ENCODE data around the gene ZBTB18.

Gene ZBTB18

DNA sequence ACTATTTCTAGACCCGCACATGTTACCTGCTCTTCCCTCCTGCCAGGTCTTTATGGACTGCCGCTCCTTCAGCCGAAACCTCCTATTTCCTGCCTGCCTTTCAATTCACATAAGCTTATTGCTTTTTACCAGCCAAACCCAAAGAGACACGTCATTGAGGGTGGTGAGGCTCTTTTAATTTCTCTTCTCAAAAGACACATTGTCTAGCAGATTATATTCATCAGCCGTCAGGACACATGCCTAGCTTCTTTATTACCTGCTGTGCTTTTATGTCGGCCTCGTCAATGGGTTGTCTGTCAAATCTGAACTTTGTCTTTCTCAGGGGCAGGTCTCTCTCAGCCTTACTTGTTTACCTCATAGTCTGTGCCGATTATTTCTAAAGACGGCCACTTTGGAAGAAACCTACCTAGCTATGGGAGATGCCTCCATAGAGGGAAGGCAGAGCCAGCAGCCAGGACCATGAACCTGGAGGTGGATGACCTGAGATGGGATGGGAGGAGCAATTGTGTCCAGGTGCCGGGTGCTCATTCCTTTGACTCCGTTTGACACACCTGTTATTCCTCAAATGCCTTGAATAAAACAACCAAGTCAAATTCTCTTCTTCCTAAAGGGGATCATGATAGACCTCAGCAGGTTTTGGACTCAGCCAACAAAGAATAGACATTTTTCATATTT lies 42.0 kb downstream of the ZBTB18 start:
- TF ChIP-seq, protein P1, sequence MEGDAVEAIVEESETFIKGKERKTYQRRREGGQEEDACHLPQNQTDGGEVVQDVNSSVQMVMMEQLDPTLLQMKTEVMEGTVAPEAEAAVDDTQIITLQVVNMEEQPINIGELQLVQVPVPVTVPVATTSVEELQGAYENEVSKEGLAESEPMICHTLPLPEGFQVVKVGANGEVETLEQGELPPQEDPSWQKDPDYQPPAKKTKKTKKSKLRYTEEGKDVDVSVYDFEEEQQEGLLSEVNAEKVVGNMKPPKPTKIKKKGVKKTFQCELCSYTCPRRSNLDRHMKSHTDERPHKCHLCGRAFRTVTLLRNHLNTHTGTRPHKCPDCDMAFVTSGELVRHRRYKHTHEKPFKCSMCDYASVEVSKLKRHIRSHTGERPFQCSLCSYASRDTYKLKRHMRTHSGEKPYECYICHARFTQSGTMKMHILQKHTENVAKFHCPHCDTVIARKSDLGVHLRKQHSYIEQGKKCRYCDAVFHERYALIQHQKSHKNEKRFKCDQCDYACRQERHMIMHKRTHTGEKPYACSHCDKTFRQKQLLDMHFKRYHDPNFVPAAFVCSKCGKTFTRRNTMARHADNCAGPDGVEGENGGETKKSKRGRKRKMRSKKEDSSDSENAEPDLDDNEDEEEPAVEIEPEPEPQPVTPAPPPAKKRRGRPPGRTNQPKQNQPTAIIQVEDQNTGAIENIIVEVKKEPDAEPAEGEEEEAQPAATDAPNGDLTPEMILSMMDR (conservative IDR thresholded peaks at IDR 0.05; ENCODE audit: low read depth, low read length), result no peak
- H3K4me3 ChIP-seq (ENCODE audit: low read depth, low read length), result no peak overlapping the region
- DNase-seq (ENCODE audit: low read depth), result no peak

DNA sequence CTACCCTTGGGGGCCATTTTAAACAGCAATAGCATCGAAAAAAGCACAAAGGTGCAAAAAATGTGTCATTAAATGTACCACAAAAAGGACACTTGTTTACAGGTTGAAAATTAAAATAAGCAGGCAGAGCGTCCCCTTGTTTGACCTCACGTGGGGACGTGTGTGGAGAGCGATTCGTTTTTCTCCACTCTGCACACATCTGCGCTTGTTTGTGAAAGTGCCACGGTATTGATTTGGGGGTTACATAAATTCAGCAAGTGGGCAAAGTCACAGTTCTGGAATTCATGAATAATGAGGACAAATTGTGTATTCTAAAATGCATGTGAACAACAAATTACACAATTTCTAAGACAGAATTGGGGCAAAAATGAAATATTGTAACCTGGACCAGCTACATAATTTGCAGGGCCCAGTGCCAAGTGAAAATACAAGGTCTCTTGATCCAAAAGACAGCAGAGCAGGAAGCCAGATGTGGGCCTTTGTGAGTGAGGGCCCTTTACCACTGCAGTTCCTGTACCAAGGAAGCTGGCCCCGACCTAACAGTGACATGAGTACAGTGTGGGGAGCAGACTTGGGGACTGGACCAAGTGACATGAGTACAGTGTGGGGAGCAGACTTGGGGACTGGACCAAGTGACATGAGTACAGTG lies 43.9 kb downstream of the ZBTB18 start:
- TF ChIP-seq, protein P1 (conservative IDR thresholded peaks at IDR 0.05; ENCODE audit: low read depth, low read length), result no peak
- no peak overlapping the region for H3K4me3 ChIP-seq (ENCODE audit: low read depth, low read length)
- no peak for DNase-seq (ENCODE audit: low read depth)

DNA sequence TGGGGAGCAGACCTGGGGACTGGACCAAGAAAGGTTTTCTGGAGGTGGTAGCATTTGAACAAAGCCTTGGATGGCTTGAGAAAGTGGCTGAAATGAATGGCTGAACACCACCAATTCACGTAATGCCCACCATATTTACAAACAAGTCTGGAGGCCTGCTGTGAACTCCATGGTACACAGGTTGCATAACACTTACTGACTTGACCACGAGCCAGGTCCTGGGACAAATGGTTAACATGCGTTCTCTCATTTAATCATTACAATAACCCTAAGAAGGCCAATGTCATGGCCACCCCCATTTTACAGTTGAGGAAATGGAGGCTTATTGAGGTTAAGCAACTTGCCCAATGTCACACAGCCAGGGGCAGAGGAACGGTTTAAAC lies 44.4 kb downstream of the ZBTB18 start:
- TF ChIP-seq, protein P1 (conservative IDR thresholded peaks at IDR 0.05; ENCODE audit: low read depth, low read length), result no peak
- no peak for DNase-seq (ENCODE audit: low read depth)
- no peak overlapping the region for H3K4me3 ChIP-seq (ENCODE audit: low read depth, low read length)

DNA sequence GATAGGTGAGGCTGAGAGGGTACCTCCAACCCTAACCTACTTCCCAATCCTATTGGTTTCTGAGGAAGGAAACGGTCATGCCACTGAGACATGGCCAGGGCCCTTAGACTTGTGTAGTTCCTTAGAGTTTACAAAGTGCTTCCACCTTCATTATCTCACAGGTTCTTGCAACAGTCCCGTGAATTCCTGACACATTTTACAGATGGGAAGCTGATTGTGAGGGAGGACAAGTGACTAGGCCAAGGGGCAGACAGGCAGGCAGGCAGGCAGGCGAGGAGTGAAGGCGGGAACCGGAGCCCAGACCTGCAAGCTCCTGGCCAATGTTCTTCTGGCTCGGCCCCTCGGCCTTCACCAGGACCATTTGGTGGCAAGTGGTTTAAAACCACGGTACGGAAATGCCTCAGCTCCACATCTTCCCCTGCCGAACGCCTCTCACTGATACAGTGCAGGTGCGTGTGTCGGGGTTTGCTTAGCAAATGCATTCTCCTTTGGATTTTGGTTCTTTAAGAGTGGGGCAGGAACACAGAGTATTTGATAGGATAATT lies 45.1 kb downstream of the ZBTB18 start:
- TF ChIP-seq, protein P1 (conservative IDR thresholded peaks at IDR 0.05; ENCODE audit: low read depth, low read length), result no peak
- DNase-seq (ENCODE audit: low read depth), result no peak
- H3K4me3 ChIP-seq (ENCODE audit: low read depth, low read length), result no peak overlapping the region

DNA sequence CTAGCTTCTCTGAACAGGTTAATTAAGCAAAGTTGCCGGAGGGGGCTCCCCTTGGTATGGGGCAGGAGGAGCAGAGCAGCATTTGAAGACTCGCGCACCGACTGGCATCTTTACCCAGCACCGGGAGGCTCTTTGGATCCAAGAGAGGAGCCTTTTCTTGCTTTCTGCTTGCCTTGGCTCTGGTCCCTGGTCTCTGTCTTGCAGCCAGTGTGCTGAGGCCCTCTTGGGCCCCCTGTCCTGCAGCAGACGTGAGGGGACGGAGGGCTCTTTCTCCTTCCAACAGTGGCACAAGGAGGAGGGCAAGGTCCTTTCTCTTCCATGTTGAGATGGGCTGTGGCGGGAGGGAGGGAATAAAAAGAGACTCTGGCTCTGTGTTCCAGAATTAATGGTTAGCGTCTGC lies 45.6 kb downstream of the ZBTB18 start:
- no peak overlapping the region for H3K4me3 ChIP-seq (ENCODE audit: low read depth, low read length)
- TF ChIP-seq, protein P1 (conservative IDR thresholded peaks at IDR 0.05; ENCODE audit: low read depth, low read length), result no peak

DNA sequence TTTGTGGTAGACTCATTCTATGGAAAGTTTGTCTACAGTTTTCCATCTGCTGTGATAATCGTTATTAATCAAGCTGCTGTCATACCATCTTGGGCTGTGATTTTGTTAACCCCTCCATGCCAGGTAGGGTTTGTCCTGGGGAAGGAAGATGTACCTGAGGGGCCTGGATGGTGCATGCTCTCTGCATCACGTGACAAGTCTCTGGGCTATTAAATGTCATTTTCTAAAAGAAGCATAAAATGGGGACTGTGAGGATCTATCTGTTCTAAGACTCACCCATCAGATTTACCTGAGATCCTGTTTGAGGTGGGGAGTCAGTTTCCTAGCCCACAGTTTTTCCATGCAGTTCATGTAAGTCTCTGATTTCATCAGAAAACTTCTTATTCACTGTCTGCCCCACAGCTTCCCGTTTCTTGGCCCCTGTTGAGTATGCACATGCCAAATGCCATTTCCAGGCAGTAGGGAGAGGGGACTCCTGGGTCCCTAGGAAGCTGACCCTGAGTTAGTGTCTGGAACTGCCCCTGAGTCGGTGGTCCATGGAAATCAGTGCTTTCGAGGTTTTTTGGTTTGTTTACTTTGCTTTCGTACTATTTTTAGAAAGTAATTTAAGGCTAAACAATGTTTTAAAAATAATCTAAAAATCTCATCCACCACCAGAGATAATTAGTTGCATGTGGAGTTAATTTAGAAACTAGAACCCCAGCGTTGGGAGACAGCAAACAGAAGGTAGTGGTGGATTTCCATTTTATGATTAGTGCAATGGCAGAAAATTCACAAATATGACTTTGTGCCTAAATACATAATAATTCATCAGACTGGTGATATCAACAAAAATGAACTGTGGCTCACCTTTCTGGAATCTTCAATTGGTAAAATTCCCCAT lies 46.7 kb downstream of the ZBTB18 start:
- TF ChIP-seq, protein P1 (conservative IDR thresholded peaks at IDR 0.05; ENCODE audit: low read depth, low read length), result no peak
- H3K4me3 ChIP-seq (ENCODE audit: low read depth, low read length), result no peak overlapping the region
- DNase-seq (ENCODE audit: low read depth), result no peak

More for the DNA sequence above, 45.6 kb downstream of the ZBTB18 start:
- DNase-seq (ENCODE audit: low read depth), result no peak

Measured in choroid plexus epithelial cell (primary cell).